Cardiac atrium fibroblast (primary cell): ENCODE results near the gene MMP11. TPM values are rescaled to one million over a fixed set of nuclear protein-coding genes. Genes with fewer than 3 reads are reported as not detected.

Experiments used
- total RNA-seq: library from RNA; depleted of rRNA; stranded (reverse); fragments of >200 nt; gene quantifications from 2 replicates; pipeline ENCODE4 v1.2.3, GENCODE V29; 2015

MMP11 gene, protein sequence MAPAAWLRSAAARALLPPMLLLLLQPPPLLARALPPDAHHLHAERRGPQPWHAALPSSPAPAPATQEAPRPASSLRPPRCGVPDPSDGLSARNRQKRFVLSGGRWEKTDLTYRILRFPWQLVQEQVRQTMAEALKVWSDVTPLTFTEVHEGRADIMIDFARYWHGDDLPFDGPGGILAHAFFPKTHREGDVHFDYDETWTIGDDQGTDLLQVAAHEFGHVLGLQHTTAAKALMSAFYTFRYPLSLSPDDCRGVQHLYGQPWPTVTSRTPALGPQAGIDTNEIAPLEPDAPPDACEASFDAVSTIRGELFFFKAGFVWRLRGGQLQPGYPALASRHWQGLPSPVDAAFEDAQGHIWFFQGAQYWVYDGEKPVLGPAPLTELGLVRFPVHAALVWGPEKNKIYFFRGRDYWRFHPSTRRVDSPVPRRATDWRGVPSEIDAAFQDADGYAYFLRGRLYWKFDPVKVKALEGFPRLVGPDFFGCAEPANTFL
- 2.0 and 6.8 TPM in 2 replicates for total RNA-seq

DNA sequence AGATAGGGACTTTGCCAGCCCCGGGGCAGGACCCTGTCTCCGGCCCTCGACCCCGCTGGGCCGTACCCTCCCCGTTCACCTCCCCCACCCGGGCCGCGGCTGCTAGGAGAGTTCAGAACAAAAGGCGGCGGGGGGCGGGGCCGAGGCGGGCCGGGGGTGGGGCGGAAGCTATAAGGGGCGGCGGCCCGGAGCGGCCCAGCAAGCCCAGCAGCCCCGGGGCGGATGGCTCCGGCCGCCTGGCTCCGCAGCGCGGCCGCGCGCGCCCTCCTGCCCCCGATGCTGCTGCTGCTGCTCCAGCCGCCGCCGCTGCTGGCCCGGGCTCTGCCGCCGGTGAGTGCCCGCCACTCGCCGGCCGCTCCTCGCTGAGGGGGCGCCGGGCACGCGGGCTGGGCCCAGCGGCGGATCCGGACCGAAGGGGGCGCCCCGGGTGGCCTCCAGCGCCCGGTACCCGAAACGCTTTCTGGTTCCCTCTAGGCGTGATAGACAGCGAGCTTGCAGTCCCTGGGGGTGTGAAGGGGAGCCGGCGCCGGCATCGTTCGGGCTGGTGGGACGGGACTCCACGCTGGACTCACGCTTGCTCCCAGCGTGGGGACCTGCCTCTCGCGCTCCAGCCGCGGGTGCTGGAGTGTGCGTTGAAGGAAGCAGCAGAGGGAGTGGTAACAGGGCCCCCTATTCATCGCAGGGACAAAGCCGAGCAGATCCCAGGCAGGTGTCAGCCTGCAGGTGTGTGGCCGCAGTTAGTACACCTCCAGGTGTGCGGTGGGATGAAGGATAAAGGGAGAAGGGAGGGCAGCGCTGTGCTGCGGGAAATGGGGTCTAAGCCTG lies at the start of gene MMP11:
Gene MMP11, plus strand, starts transcription at position 201 of the 825 bp plus-strand sequence. Its CDS starts 22 bp downstream, at position 223.

DNA sequence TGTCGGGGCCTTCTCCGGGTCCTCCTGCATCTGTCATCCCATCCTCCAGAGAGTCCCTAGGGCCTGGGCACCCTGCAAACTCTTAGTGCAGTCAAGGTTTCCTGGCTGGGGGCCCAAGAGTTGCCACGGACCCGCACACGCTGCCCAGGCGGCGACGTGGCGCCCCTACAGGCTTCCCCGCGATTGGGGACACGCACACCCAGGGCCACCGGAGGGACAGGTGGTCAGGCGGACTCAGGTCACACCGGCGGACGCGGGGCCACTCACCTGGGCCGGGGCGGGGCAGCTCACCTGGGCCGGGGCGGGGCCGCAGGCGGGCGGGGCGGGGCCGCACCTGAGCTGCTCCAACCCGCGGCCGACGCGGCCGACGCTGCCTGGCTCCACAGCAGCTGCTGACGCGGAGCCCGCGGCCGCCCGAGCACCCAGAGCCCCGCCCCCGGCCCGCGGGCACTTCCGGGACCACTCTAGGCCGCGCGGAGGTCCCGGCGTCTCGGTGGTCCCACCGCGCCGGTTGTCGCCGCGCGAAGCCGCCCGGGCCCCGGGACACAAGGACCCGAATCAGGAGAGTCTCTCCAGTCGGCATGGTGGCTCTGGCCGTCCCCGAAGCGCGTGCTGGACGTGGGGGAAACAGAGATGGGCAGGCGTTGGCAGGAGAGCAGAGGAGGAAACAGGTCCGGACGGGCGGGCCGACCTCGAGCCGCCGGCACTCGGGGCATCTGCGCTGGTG lies 21.8 kb upstream of the MMP11 start, which contains the start of gene ZNF70:
Gene ZNF70, minus strand, starts transcription at position 399 of the 727 bp plus-strand sequence. CDS start 5,972 bp downstream, outside the sequence.

DNA sequence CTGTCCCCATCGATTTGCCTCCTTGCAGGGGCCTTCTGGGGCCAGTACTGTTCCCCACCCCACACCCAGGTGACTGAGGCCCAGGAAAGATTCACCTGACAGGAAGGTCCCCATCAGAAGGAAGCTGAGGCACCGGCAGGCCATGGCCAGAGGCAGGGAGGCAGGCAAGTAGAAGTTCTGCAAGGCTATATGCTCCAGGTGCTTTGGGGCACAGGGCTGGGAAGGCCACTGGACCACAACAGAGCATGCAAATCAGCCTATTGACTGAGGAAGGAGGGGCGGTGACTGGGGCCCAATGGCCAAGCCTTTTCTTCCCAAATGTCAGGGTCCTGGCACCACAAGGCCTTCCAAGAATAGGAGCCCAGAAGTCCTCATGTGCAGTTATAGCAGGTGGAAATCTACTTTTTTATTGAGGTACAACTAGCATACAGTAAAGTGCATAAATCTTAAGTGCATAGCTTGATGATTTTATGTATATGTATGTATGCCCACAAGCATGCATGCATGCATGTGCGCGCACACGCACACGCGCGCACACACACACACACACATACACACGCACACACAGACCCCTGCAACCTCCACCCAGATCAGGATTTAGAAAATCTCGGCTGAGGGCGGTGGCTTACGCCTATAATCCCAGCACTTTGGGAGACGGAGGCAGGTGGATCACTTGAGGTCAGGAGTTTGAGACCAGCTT lies 18.3 kb upstream of the MMP11 start, which contains the start of gene VPREB3:
Gene VPREB3, minus strand, starts transcription at position 206 of the 700 bp plus-strand sequence. Its CDS starts 62 bp downstream, at position 144.

DNA sequence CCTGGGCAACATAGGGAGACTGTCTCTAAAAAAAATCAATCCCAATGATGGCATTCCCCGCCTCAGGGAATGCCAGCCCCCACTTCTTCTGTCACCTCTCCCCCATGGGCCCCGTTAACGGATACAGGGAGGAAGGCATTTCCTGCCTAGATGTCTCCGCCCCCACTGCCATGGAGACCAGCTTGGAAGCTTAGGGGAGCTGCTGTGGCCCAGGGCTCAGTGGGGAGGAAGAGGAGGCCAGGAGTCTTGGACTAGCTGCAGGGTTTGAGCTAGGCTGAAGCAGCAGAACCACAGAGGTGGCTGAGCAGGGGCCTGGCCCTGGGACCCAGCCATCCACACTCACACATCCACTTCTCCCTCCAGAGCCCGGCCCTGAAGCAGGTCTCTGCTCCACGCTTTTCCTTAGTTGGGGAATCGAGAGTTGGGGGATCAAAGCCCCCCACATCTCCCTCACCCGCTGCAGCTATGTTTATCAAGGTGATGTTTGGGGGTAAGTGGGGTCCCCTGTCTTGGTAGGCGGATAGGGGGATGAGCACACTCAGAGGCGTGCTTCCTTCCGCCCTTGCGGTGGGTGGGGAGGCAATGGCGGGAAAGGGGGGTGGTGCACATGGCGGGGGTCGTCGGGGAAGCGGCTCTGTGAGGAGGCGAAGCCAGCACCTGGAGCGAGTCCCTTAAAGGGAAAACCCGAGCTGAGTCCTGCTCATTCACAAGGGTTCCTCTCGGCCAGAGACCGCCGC lies 9.6 kb upstream of the MMP11 start, which contains the start of gene C22orf15:
Gene C22orf15, plus strand, starts transcription at position 149 of the 737 bp plus-strand sequence. Its CDS starts 317 bp downstream, at position 466.

DNA sequence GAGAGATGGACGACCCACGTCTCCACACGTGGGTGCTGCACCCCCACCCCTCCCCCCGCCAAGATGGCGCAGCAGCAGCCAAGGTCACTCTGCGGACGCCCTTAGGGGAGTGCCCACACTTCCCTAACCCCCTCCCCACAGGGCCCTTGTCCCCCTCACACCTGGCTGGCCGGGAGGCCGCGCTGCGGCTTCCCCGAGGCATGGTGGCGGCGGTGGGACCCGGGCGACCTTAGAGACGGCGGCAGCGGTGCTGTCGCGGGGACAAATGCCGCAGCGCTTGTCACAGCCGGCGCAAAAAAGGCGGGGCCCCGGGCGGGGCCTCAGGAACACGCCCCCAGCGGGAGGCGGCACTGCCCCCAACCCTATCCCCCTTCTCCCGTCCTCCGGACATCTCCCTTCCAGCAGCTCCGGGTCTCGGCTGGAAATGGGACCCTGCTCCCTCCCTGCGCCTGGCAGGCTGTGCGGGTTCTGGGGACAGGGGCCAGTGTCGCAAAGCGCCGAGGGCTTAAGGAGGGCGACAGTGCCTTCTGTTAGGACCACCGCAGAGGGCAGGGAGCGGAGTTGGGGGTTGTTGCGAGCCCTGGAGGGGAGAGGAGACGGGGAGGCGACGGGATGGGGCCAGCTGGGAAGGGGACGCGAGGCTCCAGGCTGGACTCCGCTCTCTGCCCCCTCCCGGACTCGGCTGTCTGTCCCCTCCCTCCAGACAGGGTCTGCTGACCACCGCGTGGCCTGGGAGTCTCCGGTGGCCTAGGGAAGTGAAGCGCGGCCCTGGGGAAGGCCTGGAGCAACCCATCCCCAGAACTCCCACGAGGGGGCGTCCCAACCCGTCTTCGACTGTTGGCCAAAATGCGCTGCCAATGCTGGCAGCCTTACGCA lies 4.7 kb upstream of the MMP11 start, which contains the start of gene CHCHD10:
Gene CHCHD10, minus strand, starts transcription at position 300 of the 876 bp plus-strand sequence. Its CDS starts 98 bp downstream, at position 202.

DNA sequence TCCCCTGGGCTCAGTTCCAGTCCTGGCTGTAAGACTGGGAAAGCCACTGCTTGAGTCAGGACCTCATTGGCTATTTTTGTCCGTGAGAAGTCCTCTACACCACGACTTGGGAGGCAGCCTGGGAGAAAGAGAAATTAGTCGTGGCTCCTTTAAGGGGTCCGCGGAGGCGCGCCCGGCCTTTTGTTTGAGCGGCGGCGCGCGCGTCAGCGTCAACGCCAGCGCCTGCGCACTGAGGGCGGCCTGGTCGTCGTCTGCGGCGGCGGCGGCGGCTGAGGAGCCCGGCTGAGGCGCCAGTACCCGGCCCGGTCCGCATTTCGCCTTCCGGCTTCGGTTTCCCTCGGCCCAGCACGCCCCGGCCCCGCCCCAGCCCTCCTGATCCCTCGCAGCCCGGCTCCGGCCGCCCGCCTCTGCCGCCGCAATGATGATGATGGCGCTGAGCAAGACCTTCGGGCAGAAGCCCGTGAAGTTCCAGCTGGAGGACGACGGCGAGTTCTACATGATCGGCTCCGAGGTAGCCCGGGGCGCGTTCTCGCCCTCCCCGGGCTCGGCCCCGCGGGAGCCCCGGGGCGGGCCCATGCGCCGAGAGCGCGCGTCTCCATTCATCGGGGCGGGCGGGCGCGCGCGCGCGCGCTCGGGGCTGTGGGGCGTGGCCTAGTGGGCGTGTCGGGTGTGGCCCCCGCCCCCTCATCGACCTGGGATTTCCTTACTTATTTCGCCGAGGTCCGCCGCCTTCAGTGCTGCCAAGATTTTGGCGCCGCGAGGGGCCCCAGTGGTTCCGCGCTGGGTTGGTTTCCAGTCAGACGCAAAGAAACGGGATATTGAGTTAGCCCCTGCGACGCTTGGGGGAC lies 14.3 kb downstream of the MMP11 start, which contains the start of gene SMARCB1:
Gene SMARCB1, plus strand, starts transcription at position 215 of the 848 bp plus-strand sequence. Its CDS starts 204 bp downstream, at position 419.

Other genes with a start within 250 kb of the MMP11 start
- gene IGLL1, start 192.6 kb upstream of the MMP11 start, total RNA-seq: not detected in 2 replicates
- gene DRICH1, start 140.5 kb upstream of the MMP11 start, total RNA-seq: not detected in 2 replicates
- gene RGL4, start 81.8 kb upstream of the MMP11 start, total RNA-seq: not detected in 2 replicates
- 4.9 and 5.0 TPM in 2 replicates for gene ZNF70, start 21.7 kb upstream of the MMP11 start, total RNA-seq
- not detected in 2 replicates for gene VPREB3, start 18.4 kb upstream of the MMP11 start, total RNA-seq
- gene C22orf15, start 9.9 kb upstream of the MMP11 start, total RNA-seq: not detected in 2 replicates
- 0.36 and 1.1 TPM in 2 replicates for gene CHCHD10, start 4.9 kb upstream of the MMP11 start, total RNA-seq
- 72.4 and 83.8 TPM in 2 replicates for gene SMARCB1, start 14.1 kb downstream of the MMP11 start, total RNA-seq
- under 0.01 and 0.16 TPM in 2 replicates for gene DERL3, start 66.2 kb downstream of the MMP11 start, total RNA-seq
- 4.3 and 11.3 TPM in 2 replicates for gene SLC2A11, start 85.0 kb downstream of the MMP11 start, total RNA-seq
- gene MIF, start 121.5 kb downstream of the MMP11 start, total RNA-seq: 833 and 861 TPM in 2 replicates
- 0.97 and 1.4 TPM in 2 replicates for gene GSTT2B, start 188.3 kb downstream of the MMP11 start, total RNA-seq
- 0.16 TPM in 1 of 2 replicates, not detected in the other for gene DDTL, start 194.0 kb downstream of the MMP11 start, total RNA-seq
- gene DDT, start 201.6 kb downstream of the MMP11 start, total RNA-seq: 129 and 180 TPM in 2 replicates
- gene GSTT2, start 207.3 kb downstream of the MMP11 start, total RNA-seq: not detected in 2 replicates
- gene GSTT4, start 232.6 kb downstream of the MMP11 start, total RNA-seq: not detected in 2 replicates
- 20.9 and 28.5 TPM in 2 replicates for gene CABIN1, start 238.5 kb downstream of the MMP11 start, total RNA-seq